PC-9 (cell line): ENCODE results near the gene IL3.

ENCODE experiments used
- CTCF ChIP-seq: fragments of 200-600 bp; sonication (generic); conservative IDR thresholded peaks from 2 replicates; pipeline ENCODE4 v1.6.1; 2017; ENCODE audit warnings: mixed run types, antibody characterized with exemption, mild to moderate bottlenecking, moderate library complexity
- EZH2 ChIP-seq: fragments of 200-600 bp; sonication (generic); IDR thresholded peaks from 2 replicates; pipeline ENCODE4 v1.8.0; 2017; ENCODE audit warnings: antibody characterized with exemption, low read depth

DNA sequence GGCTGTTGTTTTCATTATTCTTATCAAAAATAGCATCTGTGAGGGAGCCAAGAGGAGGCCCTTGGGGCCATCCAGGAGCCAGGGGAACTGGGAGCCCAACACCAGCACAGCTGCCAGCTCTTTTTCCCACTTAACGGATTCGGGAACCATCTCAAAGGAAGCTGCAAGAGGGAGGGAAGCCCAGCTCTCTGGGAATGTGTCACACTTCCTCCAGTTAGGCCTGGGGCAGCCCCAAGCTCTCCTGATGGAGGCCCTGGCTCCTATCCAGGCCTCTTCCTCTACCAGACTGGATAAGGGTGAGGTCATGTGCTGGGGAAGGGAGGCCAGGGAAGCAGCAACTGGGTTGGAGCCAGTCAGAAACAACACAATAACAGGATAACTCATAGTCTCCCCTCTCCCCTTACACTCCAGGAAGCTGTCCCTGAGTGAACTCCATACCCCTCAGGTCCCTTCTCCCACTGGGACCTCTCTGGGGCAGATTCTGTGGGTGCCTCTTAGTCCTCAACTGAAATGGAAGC is 25.9 kb downstream of the IL3 start:
- TF ChIP-seq EZH2: no peak
- TF ChIP-seq CTCF: no peak
